ENCODE results near the gene LIMK1.

- TF ChIP-seq, protein P1, sequence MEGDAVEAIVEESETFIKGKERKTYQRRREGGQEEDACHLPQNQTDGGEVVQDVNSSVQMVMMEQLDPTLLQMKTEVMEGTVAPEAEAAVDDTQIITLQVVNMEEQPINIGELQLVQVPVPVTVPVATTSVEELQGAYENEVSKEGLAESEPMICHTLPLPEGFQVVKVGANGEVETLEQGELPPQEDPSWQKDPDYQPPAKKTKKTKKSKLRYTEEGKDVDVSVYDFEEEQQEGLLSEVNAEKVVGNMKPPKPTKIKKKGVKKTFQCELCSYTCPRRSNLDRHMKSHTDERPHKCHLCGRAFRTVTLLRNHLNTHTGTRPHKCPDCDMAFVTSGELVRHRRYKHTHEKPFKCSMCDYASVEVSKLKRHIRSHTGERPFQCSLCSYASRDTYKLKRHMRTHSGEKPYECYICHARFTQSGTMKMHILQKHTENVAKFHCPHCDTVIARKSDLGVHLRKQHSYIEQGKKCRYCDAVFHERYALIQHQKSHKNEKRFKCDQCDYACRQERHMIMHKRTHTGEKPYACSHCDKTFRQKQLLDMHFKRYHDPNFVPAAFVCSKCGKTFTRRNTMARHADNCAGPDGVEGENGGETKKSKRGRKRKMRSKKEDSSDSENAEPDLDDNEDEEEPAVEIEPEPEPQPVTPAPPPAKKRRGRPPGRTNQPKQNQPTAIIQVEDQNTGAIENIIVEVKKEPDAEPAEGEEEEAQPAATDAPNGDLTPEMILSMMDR (IDR thresholded peaks at IDR 0.05; ENCODE audit: low read depth, low read length) = no peak
- TF ChIP-seq POLR2A (IDR thresholded peaks at IDR 0.05; ENCODE audit: extremely low read depth, insufficient read length) = no peak
- TF ChIP-seq, protein P2, sequence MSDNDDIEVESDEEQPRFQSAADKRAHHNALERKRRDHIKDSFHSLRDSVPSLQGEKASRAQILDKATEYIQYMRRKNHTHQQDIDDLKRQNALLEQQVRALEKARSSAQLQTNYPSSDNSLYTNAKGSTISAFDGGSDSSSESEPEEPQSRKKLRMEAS (IDR thresholded peaks at IDR 0.05; ENCODE audit: low read depth, low read length) = no peak
- no peak for TF ChIP-seq MYC (IDR thresholded peaks at IDR 0.05; ENCODE audit: low read depth, low read length)
Observed at GRCh38 chr7:74126220-74126880, 42.7 kb downstream of the LIMK1 start.

Measured in NB4 (cell line).